BE2C (cell line): ENCODE results near the gene JPH2.
"Not testable (repeated sequence)": the region's sequence is repeated elsewhere in the genome, so short reads cannot be mapped to it uniquely, and the experiment has no call there.

ENCODE experiments used
- DNase-seq: peaks from one replicate; pipeline ENCODE4 v3.0.0-alpha.2; 2020
- H3K27me3 ChIP-seq: fragments of 250-450 bp; sonication (Bioruptor Pico); 2 replicates; pipeline ENCODE4 v1.5.1; 2020; ENCODE audit warnings: mild to moderate bottlenecking
- H3K36me3 ChIP-seq: fragments of 250-450 bp; sonication (Bioruptor Pico); 2 replicates; pipeline ENCODE4 v1.5.1; 2020; ENCODE audit warnings: mild to moderate bottlenecking
- H3K4me1 ChIP-seq: fragments of 250-450 bp; sonication (Bioruptor Pico); 2 replicates; pipeline ENCODE4 v1.5.1; 2020
- H3K4me3 ChIP-seq: 2 replicates; pipeline ENCODE4 v1.5.1; 2011; ENCODE audit warnings: low read depth, low read length
- H3K9me3 ChIP-seq: fragments of 250-450 bp; sonication (Bioruptor Pico); 2 replicates; pipeline ENCODE4 v1.5.1; 2020
- CTCF ChIP-seq: IDR thresholded peaks from 2 replicates; pipeline ENCODE4 v1.5.1; 2012; ENCODE audit warnings: mild to moderate bottlenecking, low read depth, low read length

JPH2 gene

GRCh38 chr20:44129911-44130718, 56.9 kb downstream of the JPH2 start:
- no peaks in the 10 kb centered on the region for H3K27me3 ChIP-seq
- H3K4me1 ChIP-seq = no peaks in the 10 kb centered on the region
- H3K4me3 ChIP-seq = no peak overlapping the region
- H3K9me3 ChIP-seq = no peaks in the 10 kb centered on the region
- H3K36me3 ChIP-seq = no peaks in the 10 kb centered on the region
- TF ChIP-seq CTCF = no peak
- no peak for DNase-seq

- H3K27me3 ChIP-seq, H3K36me3 ChIP-seq, DNase-seq, H3K4me3 ChIP-seq, H3K9me3 ChIP-seq, H3K4me1 ChIP-seq: not testable (repeated sequence)
These were observed 57.7 kb downstream of the JPH2 start for GRCh38 chr20:44129300-44129699.

- TF ChIP-seq CTCF = no peak
- no peak for DNase-seq
- Histone ChIP-seq H3K4me1 (no peaks in the 10 kb centered on the region), H3K9me3 (no peaks in the 10 kb centered on the region), H3K27me3 (peaks cover 8% of the 10 kb centered on the region), H3K36me3 (no peaks in the 10 kb centered on the region), H3K4me3 (no peak overlapping the region)
These were observed 60.5 kb downstream of the JPH2 start for GRCh38 chr20:44126445-44126844.

- DNase-seq = no peak
- Histone ChIP-seq H3K4me1 (no peaks in the 10 kb centered on the region), H3K9me3 (no peaks in the 10 kb centered on the region), H3K36me3 (no peaks in the 10 kb centered on the region), H3K27me3 (peaks cover 8% of the 10 kb centered on the region), H3K4me3 (no peak overlapping the region)
- no peak for TF ChIP-seq CTCF
These were observed 61.5 kb downstream of the JPH2 start for GRCh38 chr20:44125332-44126127.

GRCh38 chr20:44123874-44124535, 63.0 kb downstream of the JPH2 start:
- no peak for TF ChIP-seq CTCF
- no peak for DNase-seq
- H3K27me3 ChIP-seq = peaks cover 8% of the 10 kb centered on the region
- no peaks in the 10 kb centered on the region for H3K4me1 ChIP-seq
- no peak overlapping the region for H3K4me3 ChIP-seq
- no peaks in the 10 kb centered on the region for H3K36me3 ChIP-seq
- no peaks in the 10 kb centered on the region for H3K9me3 ChIP-seq

- TF ChIP-seq CTCF = no peak
- H3K4me1 ChIP-seq = no peaks in the 10 kb centered on the region
- H3K9me3 ChIP-seq = no peaks in the 10 kb centered on the region
- DNase-seq = no peak
- no peak overlapping the region for H3K4me3 ChIP-seq
- H3K36me3 ChIP-seq = no peaks in the 10 kb centered on the region
- peaks cover 8% of the 10 kb centered on the region for H3K27me3 ChIP-seq
These were observed 63.7 kb downstream of the JPH2 start for GRCh38 chr20:44123251-44123650.
